Parathyroid adenoma (tissue), 2 donors: Measurements from ENCODE around the gene PYHIN1.

ENCODE experiments used
- H2AFZ ChIP-seq: fragments of 300-600 bp; sonication (generic); one replicate; pipeline ENCODE4 v1.7.0; 2017; ENCODE audit warnings: antibody characterized with exemption, mild to moderate bottlenecking
- H3K27ac ChIP-seq: fragments of 300-600 bp; sonication (generic); one replicate; pipeline ENCODE4 v1.7.0; 2017
- H3K27me3 ChIP-seq: fragments of 300-600 bp; sonication (generic); one replicate; pipeline ENCODE4 v1.7.0; 2017; ENCODE audit warnings: low read length; ENCODE audit not compliant: control insufficient read depth, insufficient read depth
- H3K36me3 ChIP-seq: fragments of 300-600 bp; sonication (generic); one replicate; pipeline ENCODE4 v1.7.0; 2017; ENCODE audit warnings: low read length; ENCODE audit not compliant: control insufficient read depth, insufficient read depth
- H3K4me1 ChIP-seq: fragments of 300-600 bp; sonication (generic); one replicate; pipeline ENCODE4 v1.7.0; 2017; ENCODE audit warnings: control low read depth
- H3K4me2 ChIP-seq: fragments of 300-600 bp; sonication (generic); one replicate; pipeline ENCODE4 v1.7.0; 2017; ENCODE audit warnings: low read length
- H3K4me3 ChIP-seq: fragments of 300-600 bp; sonication (generic); one replicate; pipeline ENCODE4 v1.7.0; 2017; ENCODE audit warnings: low read depth, low read length
- H3K79me2 ChIP-seq: fragments of 300-600 bp; sonication (generic); one replicate; pipeline ENCODE4 v1.7.0; 2017; ENCODE audit warnings: control low read depth
- H3K9ac ChIP-seq: fragments of 300-600 bp; sonication (generic); one replicate; pipeline ENCODE4 v1.7.0; 2017; ENCODE audit warnings: mild to moderate bottlenecking
- H3K9me3 ChIP-seq: fragments of 300-600 bp; sonication (generic); one replicate; pipeline ENCODE4 v1.7.0; 2017; ENCODE audit warnings: low read length; ENCODE audit not compliant: control insufficient read depth
- CTCF ChIP-seq: fragments of 300-600 bp; sonication (generic); IDR thresholded peaks from one replicate; pipeline ENCODE4 v1.7.0; 2017; ENCODE audit warnings: antibody characterized with exemption, mild to moderate bottlenecking
- donor health status: primary hyperparathyroidism.

Gene PYHIN1

GRCh38 chr1:158951956-158952355 is 20.6 kb downstream of the PYHIN1 start:
- no peaks in the 10 kb centered on the region for H3K9me3 ChIP-seq
- H3K36me3 ChIP-seq: no peaks in the 10 kb centered on the region
- H3K79me2 ChIP-seq: no peaks in the 10 kb centered on the region
- H2AFZ ChIP-seq: no peak overlapping the region
- no peak for TF ChIP-seq CTCF
- no peak overlapping the region for H3K9ac ChIP-seq
- H3K27me3 ChIP-seq: no peaks in the 10 kb centered on the region
- no peak overlapping the region for H3K4me3 ChIP-seq
- no peaks in the 10 kb centered on the region for H3K4me1 ChIP-seq
- no peak overlapping the region for H3K27ac ChIP-seq
- H3K4me2 ChIP-seq: no peak overlapping the region

GRCh38 chr1:158952416-158952815 is 21.1 kb downstream of the PYHIN1 start:
- no peak overlapping the region for H3K27ac ChIP-seq
- H3K36me3 ChIP-seq: no peaks in the 10 kb centered on the region
- H3K4me2 ChIP-seq: no peak overlapping the region
- no peaks in the 10 kb centered on the region for H3K9me3 ChIP-seq
- no peak for TF ChIP-seq CTCF
- H3K27me3 ChIP-seq: no peaks in the 10 kb centered on the region
- no peaks in the 10 kb centered on the region for H3K79me2 ChIP-seq
- H2AFZ ChIP-seq: no peak overlapping the region
- no peak overlapping the region for H3K9ac ChIP-seq
- no peaks in the 10 kb centered on the region for H3K4me1 ChIP-seq
- no peak overlapping the region for H3K4me3 ChIP-seq

GRCh38 chr1:158961178-158961577 is 29.8 kb downstream of the PYHIN1 start:
- no peak overlapping the region for H3K4me2 ChIP-seq
- TF ChIP-seq CTCF: no peak
- H2AFZ ChIP-seq: no peak overlapping the region
- no peak overlapping the region for H3K4me3 ChIP-seq
- H3K27me3 ChIP-seq: no peaks in the 10 kb centered on the region
- H3K79me2 ChIP-seq: no peaks in the 10 kb centered on the region
- no peak overlapping the region for H3K9ac ChIP-seq
- no peaks in the 10 kb centered on the region for H3K9me3 ChIP-seq
- H3K4me1 ChIP-seq: no peaks in the 10 kb centered on the region
- no peaks in the 10 kb centered on the region for H3K36me3 ChIP-seq
- no peak overlapping the region for H3K27ac ChIP-seq

- no peak overlapping the region for H3K27ac ChIP-seq
- TF ChIP-seq CTCF: no peak
- H3K4me3 ChIP-seq: no peak overlapping the region
- no peaks in the 10 kb centered on the region for H3K27me3 ChIP-seq
- no peaks in the 10 kb centered on the region for H3K79me2 ChIP-seq
- no peak overlapping the region for H2AFZ ChIP-seq
- no peak overlapping the region for H3K9ac ChIP-seq
- H3K4me2 ChIP-seq: no peak overlapping the region
- no peaks in the 10 kb centered on the region for H3K9me3 ChIP-seq
- no peaks in the 10 kb centered on the region for H3K36me3 ChIP-seq
- H3K4me1 ChIP-seq: no peaks in the 10 kb centered on the region
These were observed 31.6 kb downstream of the PYHIN1 start for GRCh38 chr1:158962983-158963382.

- Histone ChIP-seq H2AFZ (no peak overlapping the region), H3K36me3 (no peaks in the 10 kb centered on the region), H3K4me2 (no peak overlapping the region), H3K4me1 (no peaks in the 10 kb centered on the region), H3K9ac (no peak overlapping the region), H3K9me3 (no peaks in the 10 kb centered on the region), H3K27ac (no peak overlapping the region), H3K27me3 (no peaks in the 10 kb centered on the region), H3K79me2 (no peaks in the 10 kb centered on the region), H3K4me3 (no peak overlapping the region)
- TF ChIP-seq CTCF: no peak
These were observed 37.8 kb downstream of the PYHIN1 start for GRCh38 chr1:158969166-158969565.
